ENCODE results near the gene FBXO39. TPM values are rescaled to one million over a fixed set of nuclear protein-coding genes. Genes with fewer than 3 reads are reported as not detected.
"Not testable (repeated sequence)": the region's sequence is repeated elsewhere in the genome, so short reads cannot be mapped to it uniquely, and the experiment has no call there.

FBXO39 gene
- total RNA-seq, 4 donors from 2014 or later = not detected

GRCh38 chr17:6799738-6800137 is 23.7 kb downstream of the FBXO39 start:
- Histone ChIP-seq H3K4me1 (no peaks in the 10 kb centered on the region), H3K27me3 (peaks cover 0 to 3% (median 0%) of the 10 kb centered on the region in 3 donors), H3K27ac (no peak overlapping the region), H3K36me3 (no peaks in the 10 kb centered on the region), H3K4me3 (no peak overlapping the region), H3K9me3 (no peaks in the 10 kb centered on the region)
- in situ Hi-C loops (cut with MboI; ENCODE audit: low sequenced_read_pairs in 4 of 4) = loop anchor here in 1 of 4 donors (25.0 kb wide), 1 partner anchor 112 kb away; no protein-coding TSS in a partner anchor
- DNase-seq = no peak
- no peak for ATAC-seq
- intact Hi-C loops (cut with DNase I; ENCODE audit: low total_unique reads) = no loop called here
- TF ChIP-seq POLR2A (IDR thresholded peaks at IDR 0.05) = no peak

GRCh38 chr17:6800422-6801027 is 24.5 kb downstream of the FBXO39 start:
- intact Hi-C loops (cut with DNase I; ENCODE audit: low total_unique reads) = no loop called here
- Histone ChIP-seq H3K9me3 (no peaks in the 10 kb centered on the region), H3K27me3 (peaks cover 0 to 3% (median 0%) of the 10 kb centered on the region in 3 donors), H3K27ac (no peak overlapping the region), H3K36me3 (no peaks in the 10 kb centered on the region), H3K4me1 (no peaks in the 10 kb centered on the region), H3K4me3 (no peak overlapping the region)
- TF ChIP-seq CTCF (IDR thresholded peaks at IDR 0.05 in 4 of 5, conservative IDR thresholded peaks at IDR 0.05 in 1 of 5) (no peak), POLR2A (IDR thresholded peaks at IDR 0.05) (no peak)
- DNase-seq = no peak
- ATAC-seq = no peak
- in situ Hi-C loops (cut with MboI; ENCODE audit: low sequenced_read_pairs in 4 of 4) = no loop called here

GRCh38 chr17:6811510-6811909 is 35.5 kb downstream of the FBXO39 start:
- intact Hi-C loops (cut with DNase I; ENCODE audit: low total_unique reads) (no loop called here), in situ Hi-C loops (cut with MboI; ENCODE audit: low sequenced_read_pairs in 4 of 4) (no loop called here)
- peaks cover 0 to 4% (median 0%) of the 10 kb centered on the region in 3 donors for H3K27me3 ChIP-seq
- H3K36me3 ChIP-seq = no peaks in the 10 kb centered on the region
- H3K9me3 ChIP-seq = no peaks in the 10 kb centered on the region
- DNase-seq (no peak), ATAC-seq (no peak)
- H3K4me3 ChIP-seq = no peak overlapping the region
- H3K4me1 ChIP-seq = no peaks in the 10 kb centered on the region
- no peak overlapping the region for H3K27ac ChIP-seq
- TF ChIP-seq POLR2A (IDR thresholded peaks at IDR 0.05) (no peak), CTCF (IDR thresholded peaks at IDR 0.05 in 4 of 5, conservative IDR thresholded peaks at IDR 0.05 in 1 of 5) (no peak)

- no peak overlapping the region for H3K27ac ChIP-seq
- in situ Hi-C loops (cut with MboI; ENCODE audit: low sequenced_read_pairs in 4 of 4) = no loop called here
- no peak for DNase-seq
- no peaks in the 10 kb centered on the region for H3K4me1 ChIP-seq
- TF ChIP-seq CTCF (IDR thresholded peaks at IDR 0.05 in 4 of 5, conservative IDR thresholded peaks at IDR 0.05 in 1 of 5) = no peak
- no peak for TF ChIP-seq POLR2A (IDR thresholded peaks at IDR 0.05)
- ATAC-seq = no peak
- H3K27me3 ChIP-seq = peaks cover 0 to 4% (median 0%) of the 10 kb centered on the region in 3 donors
- intact Hi-C loops (cut with DNase I; ENCODE audit: low total_unique reads) = no loop called here
- no peak overlapping the region for H3K4me3 ChIP-seq
- H3K36me3 ChIP-seq = no peaks in the 10 kb centered on the region
- H3K9me3 ChIP-seq = no peaks in the 10 kb centered on the region
These were observed 36.3 kb downstream of the FBXO39 start for GRCh38 chr17:6812295-6812694.

GRCh38 chr17:6815775-6816174 is 39.8 kb downstream of the FBXO39 start:
- intact Hi-C loops (cut with DNase I; ENCODE audit: low total_unique reads) (no loop called here), in situ Hi-C loops (cut with MboI; ENCODE audit: low sequenced_read_pairs in 4 of 4) (no loop called here)
- no peaks in the 10 kb centered on the region for H3K4me1 ChIP-seq
- H3K4me3 ChIP-seq = no peak overlapping the region
- no peak for DNase-seq
- ATAC-seq = no peak
- TF ChIP-seq POLR2A (IDR thresholded peaks at IDR 0.05) (no peak), CTCF (IDR thresholded peaks at IDR 0.05 in 4 of 5, conservative IDR thresholded peaks at IDR 0.05 in 1 of 5) (no peak)
- no peaks in the 10 kb centered on the region for H3K9me3 ChIP-seq
- no peak overlapping the region for H3K27ac ChIP-seq
- peaks cover 0 to 4% (median 0%) of the 10 kb centered on the region in 3 donors for H3K27me3 ChIP-seq
- H3K36me3 ChIP-seq = no peaks in the 10 kb centered on the region

GRCh38 chr17:6816368-6816767 is 40.4 kb downstream of the FBXO39 start:
- in situ Hi-C loops (cut with MboI; ENCODE audit: low sequenced_read_pairs in 4 of 4); H3K36me3 ChIP-seq; H3K4me3 ChIP-seq; intact Hi-C loops (cut with DNase I; ENCODE audit: low total_unique reads); H3K27ac ChIP-seq; H3K4me1 ChIP-seq; ATAC-seq; DNase-seq; H3K27me3 ChIP-seq; H3K9me3 ChIP-seq: not testable (repeated sequence)

Measured in gastrocnemius medialis (tissue), 4 donors.